ENCODE data around the gene DOP1A.

The DOP1A gene

GRCh38 chr6:83071023-83071422, 3.6 kb downstream of the DOP1A start:
- peak overlapping the region; percentile 20 for H3K27ac ChIP-seq (ENCODE audit: low read depth, low read length)

GRCh38 chr6:83071707-83072106, 4.2 kb downstream of the DOP1A start:
- Histone ChIP-seq H3K27ac (ENCODE audit: low read depth, low read length) (no peak overlapping the region), H3K4me3 (ENCODE audit: low read depth in 1 of 5, low read length in 5 of 5) (no peak overlapping the region), H3K27me3 (ENCODE audit: control insufficient read depth in 5 of 5, insufficient read depth in 4 of 5, low read length in 5 of 5) (no peaks in the 10 kb centered on the region)

More at GRCh38 chr6:83071023-83071422, 3.6 kb downstream of the DOP1A start:
- Histone ChIP-seq H3K27me3 (ENCODE audit: control insufficient read depth in 5 of 5, insufficient read depth in 4 of 5, low read length in 5 of 5) (no peaks in the 10 kb centered on the region), H3K9ac (ENCODE audit: low read length in 5 of 5) (no peak overlapping the region), H3K36me3 (ENCODE audit: control insufficient read depth in 5 of 5, insufficient read depth in 5 of 5, low read length in 5 of 5) (peaks cover 0 to 4% (median 0%) of the 10 kb centered on the region in 5 donors), H3K4me3 (ENCODE audit: low read depth in 1 of 5, low read length in 5 of 5) (peak overlapping the region in 1 of 5 donors; percentile 1), H3K9me3 (ENCODE audit: control insufficient read depth in 5 of 5, low read length in 5 of 5) (no peaks in the 10 kb centered on the region), H3K4me1 (ENCODE audit: control insufficient read depth in 5 of 5, insufficient read depth in 5 of 5, low read length in 5 of 5) (peaks cover 0 to 18% (median 14%) of the 10 kb centered on the region in 5 donors)

GRCh38 chr6:83072726-83073125, 5.3 kb downstream of the DOP1A start:
- peaks cover 0 to 17% (median 14%) of the 10 kb centered on the region in 5 donors for H3K4me1 ChIP-seq (ENCODE audit: control insufficient read depth in 5 of 5, insufficient read depth in 5 of 5, low read length in 5 of 5)
- no peak overlapping the region for H3K9ac ChIP-seq (ENCODE audit: low read length in 5 of 5)
- H3K4me3 ChIP-seq (ENCODE audit: low read depth in 1 of 5, low read length in 5 of 5): no peak overlapping the region
- no peaks in the 10 kb centered on the region for H3K27me3 ChIP-seq (ENCODE audit: control insufficient read depth in 5 of 5, insufficient read depth in 4 of 5, low read length in 5 of 5)
- no peaks in the 10 kb centered on the region for H3K9me3 ChIP-seq (ENCODE audit: control insufficient read depth in 5 of 5, low read length in 5 of 5)
- H3K36me3 ChIP-seq (ENCODE audit: control insufficient read depth in 5 of 5, insufficient read depth in 5 of 5, low read length in 5 of 5): peaks cover 0 to 4% (median 0%) of the 10 kb centered on the region in 5 donors
- H3K27ac ChIP-seq (ENCODE audit: low read depth, low read length): no peak overlapping the region

More at GRCh38 chr6:83071707-83072106, 4.2 kb downstream of the DOP1A start:
- peaks cover 0 to 4% (median 0%) of the 10 kb centered on the region in 5 donors for H3K36me3 ChIP-seq (ENCODE audit: control insufficient read depth in 5 of 5, insufficient read depth in 5 of 5, low read length in 5 of 5)
- no peaks in the 10 kb centered on the region for H3K9me3 ChIP-seq (ENCODE audit: control insufficient read depth in 5 of 5, low read length in 5 of 5)
- H3K9ac ChIP-seq (ENCODE audit: low read length in 5 of 5): peak overlapping the region in 1 of 5 donors; percentile 36
- peaks cover 0 to 17% (median 14%) of the 10 kb centered on the region in 5 donors for H3K4me1 ChIP-seq (ENCODE audit: control insufficient read depth in 5 of 5, insufficient read depth in 5 of 5, low read length in 5 of 5)

GRCh38 chr6:83073615-83074014, 6.1 kb downstream of the DOP1A start:
- Histone ChIP-seq H3K9me3 (ENCODE audit: control insufficient read depth in 5 of 5, low read length in 5 of 5) (no peaks in the 10 kb centered on the region), H3K9ac (ENCODE audit: low read length in 5 of 5) (no peak overlapping the region), H3K27me3 (ENCODE audit: control insufficient read depth in 5 of 5, insufficient read depth in 4 of 5, low read length in 5 of 5) (no peaks in the 10 kb centered on the region), H3K4me3 (ENCODE audit: low read depth in 1 of 5, low read length in 5 of 5) (no peak overlapping the region), H3K27ac (ENCODE audit: low read depth, low read length) (no peak overlapping the region), H3K36me3 (ENCODE audit: control insufficient read depth in 5 of 5, insufficient read depth in 5 of 5, low read length in 5 of 5) (peaks cover 0 to 4% (median 0%) of the 10 kb centered on the region in 5 donors), H3K4me1 (ENCODE audit: control insufficient read depth in 5 of 5, insufficient read depth in 5 of 5, low read length in 5 of 5) (peaks cover 0 to 10% (median 7%) of the 10 kb centered on the region in 5 donors)

GRCh38 chr6:83083476-83083875, 16.0 kb downstream of the DOP1A start:
- no peaks in the 10 kb centered on the region for H3K27me3 ChIP-seq (ENCODE audit: control insufficient read depth in 5 of 5, insufficient read depth in 4 of 5, low read length in 5 of 5)
- no peak overlapping the region for H3K9ac ChIP-seq (ENCODE audit: low read length in 5 of 5)
- no peak overlapping the region for H3K27ac ChIP-seq (ENCODE audit: low read depth, low read length)
- H3K4me3 ChIP-seq (ENCODE audit: low read depth in 1 of 5, low read length in 5 of 5): no peak overlapping the region
- no peaks in the 10 kb centered on the region for H3K9me3 ChIP-seq (ENCODE audit: control insufficient read depth in 5 of 5, low read length in 5 of 5)
- no peaks in the 10 kb centered on the region for H3K4me1 ChIP-seq (ENCODE audit: control insufficient read depth in 5 of 5, insufficient read depth in 5 of 5, low read length in 5 of 5)
- no peaks in the 10 kb centered on the region for H3K36me3 ChIP-seq (ENCODE audit: control insufficient read depth in 5 of 5, insufficient read depth in 5 of 5, low read length in 5 of 5)

GRCh38 chr6:83086751-83087150, 19.3 kb downstream of the DOP1A start:
- peaks cover 0 to 4% (median 0%) of the 10 kb centered on the region in 5 donors for H3K4me1 ChIP-seq (ENCODE audit: control insufficient read depth in 5 of 5, insufficient read depth in 5 of 5, low read length in 5 of 5)
- H3K4me3 ChIP-seq (ENCODE audit: low read depth in 1 of 5, low read length in 5 of 5): no peak overlapping the region
- no peak overlapping the region for H3K27ac ChIP-seq (ENCODE audit: low read depth, low read length)
- H3K36me3 ChIP-seq (ENCODE audit: control insufficient read depth in 5 of 5, insufficient read depth in 5 of 5, low read length in 5 of 5): no peaks in the 10 kb centered on the region
- no peak overlapping the region for H3K9ac ChIP-seq (ENCODE audit: low read length in 5 of 5)
- no peaks in the 10 kb centered on the region for H3K9me3 ChIP-seq (ENCODE audit: control insufficient read depth in 5 of 5, low read length in 5 of 5)
- no peaks in the 10 kb centered on the region for H3K27me3 ChIP-seq (ENCODE audit: control insufficient read depth in 5 of 5, insufficient read depth in 4 of 5, low read length in 5 of 5)

- Histone ChIP-seq H3K4me1 (ENCODE audit: control insufficient read depth in 5 of 5, insufficient read depth in 5 of 5, low read length in 5 of 5) (peaks cover 0 to 10% (median 0%) of the 10 kb centered on the region in 5 donors), H3K9me3 (ENCODE audit: control insufficient read depth in 5 of 5, low read length in 5 of 5) (no peaks in the 10 kb centered on the region), H3K27ac (ENCODE audit: low read depth, low read length) (no peak overlapping the region), H3K36me3 (ENCODE audit: control insufficient read depth in 5 of 5, insufficient read depth in 5 of 5, low read length in 5 of 5) (no peaks in the 10 kb centered on the region), H3K4me3 (ENCODE audit: low read depth in 1 of 5, low read length in 5 of 5) (no peak overlapping the region), H3K27me3 (ENCODE audit: control insufficient read depth in 5 of 5, insufficient read depth in 4 of 5, low read length in 5 of 5) (no peaks in the 10 kb centered on the region), H3K9ac (ENCODE audit: low read length in 5 of 5) (no peak overlapping the region)
Observed at GRCh38 chr6:83092756-83093399, 25.4 kb downstream of the DOP1A start.

- Histone ChIP-seq H3K4me3 (ENCODE audit: low read depth in 1 of 5, low read length in 5 of 5) (no peak overlapping the region), H3K27ac (ENCODE audit: low read depth, low read length) (no peak overlapping the region), H3K4me1 (ENCODE audit: control insufficient read depth in 5 of 5, insufficient read depth in 5 of 5, low read length in 5 of 5) (peaks cover 0 to 6% (median 0%) of the 10 kb centered on the region in 5 donors), H3K9ac (ENCODE audit: low read length in 5 of 5) (no peak overlapping the region), H3K36me3 (ENCODE audit: control insufficient read depth in 5 of 5, insufficient read depth in 5 of 5, low read length in 5 of 5) (peaks cover 0 to 5% (median 3%) of the 10 kb centered on the region in 5 donors), H3K9me3 (ENCODE audit: control insufficient read depth in 5 of 5, low read length in 5 of 5) (no peaks in the 10 kb centered on the region), H3K27me3 (ENCODE audit: control insufficient read depth in 5 of 5, insufficient read depth in 4 of 5, low read length in 5 of 5) (no peaks in the 10 kb centered on the region)
Observed at GRCh38 chr6:83096791-83097190, 29.3 kb downstream of the DOP1A start.

- H3K4me1 ChIP-seq (ENCODE audit: control insufficient read depth in 5 of 5, insufficient read depth in 5 of 5, low read length in 5 of 5): peaks cover 0 to 6% (median 0%) of the 10 kb centered on the region in 5 donors
- no peak overlapping the region for H3K4me3 ChIP-seq (ENCODE audit: low read depth in 1 of 5, low read length in 5 of 5)
- no peak overlapping the region for H3K9ac ChIP-seq (ENCODE audit: low read length in 5 of 5)
- H3K9me3 ChIP-seq (ENCODE audit: control insufficient read depth in 5 of 5, low read length in 5 of 5): no peaks in the 10 kb centered on the region
- no peak overlapping the region for H3K27ac ChIP-seq (ENCODE audit: low read depth, low read length)
- H3K27me3 ChIP-seq (ENCODE audit: control insufficient read depth in 5 of 5, insufficient read depth in 4 of 5, low read length in 5 of 5): no peaks in the 10 kb centered on the region
- H3K36me3 ChIP-seq (ENCODE audit: control insufficient read depth in 5 of 5, insufficient read depth in 5 of 5, low read length in 5 of 5): peaks cover under 1 to 7% (median 7%) of the 10 kb centered on the region in 5 donors
Observed at GRCh38 chr6:83097204-83097603, 29.7 kb downstream of the DOP1A start.

GRCh38 chr6:83097675-83098074, 30.2 kb downstream of the DOP1A start:
- H3K27ac ChIP-seq (ENCODE audit: low read depth, low read length): no peak overlapping the region
- no peaks in the 10 kb centered on the region for H3K9me3 ChIP-seq (ENCODE audit: control insufficient read depth in 5 of 5, low read length in 5 of 5)
- H3K4me1 ChIP-seq (ENCODE audit: control insufficient read depth in 5 of 5, insufficient read depth in 5 of 5, low read length in 5 of 5): peaks cover 0 to 3% (median 0%) of the 10 kb centered on the region in 5 donors
- H3K9ac ChIP-seq (ENCODE audit: low read length in 5 of 5): no peak overlapping the region
- peaks cover 4 to 12% (median 8%) of the 10 kb centered on the region in 5 donors for H3K36me3 ChIP-seq (ENCODE audit: control insufficient read depth in 5 of 5, insufficient read depth in 5 of 5, low read length in 5 of 5)
- no peak overlapping the region for H3K4me3 ChIP-seq (ENCODE audit: low read depth in 1 of 5, low read length in 5 of 5)
- no peaks in the 10 kb centered on the region for H3K27me3 ChIP-seq (ENCODE audit: control insufficient read depth in 5 of 5, insufficient read depth in 4 of 5, low read length in 5 of 5)
